H1 (cell line): Measurements from ENCODE around the gene NCKAP1. TPM values are rescaled to one million over a fixed set of nuclear protein-coding genes. Genes with fewer than 3 reads are reported as not detected.

ENCODE experiments used
- CHD7 ChIP-seq: fragments of 300-600 bp; sonication (generic); IDR thresholded peaks from 2 replicates; pipeline ENCODE4 v1.7.1; 2012; ENCODE audit warnings: low read length, moderate library complexity, mild to moderate bottlenecking, inconsistent platforms; ENCODE audit not compliant: insufficient replicate concordance
- CTCF ChIP-seq, 3 experiments: IDR thresholded peaks; 1 replicate in 2 of 3; 2 replicates in 1 of 3; pipeline versions ENCODE4 v1.5.1 to v1.6.1; 2011; ENCODE audit warnings: low read length in 3 of 3, mild to moderate bottlenecking in 3 of 3, inconsistent platforms in 2 of 3, low read depth in 1 of 3, moderate library complexity in 1 of 3; ENCODE audit not compliant: insufficient read depth in 1 of 3; ENCODE audit errors: control extremely low read depth in 1 of 3
- HDAC6 ChIP-seq: IDR thresholded peaks from one replicate; pipeline ENCODE4 v1.7.1; 2012; ENCODE audit warnings: low read depth, mild to moderate bottlenecking, inconsistent platforms, low read length, moderate library complexity
- RNF2 ChIP-seq: fragments of 200-900, 300-1000 bp; sonication (generic); IDR thresholded peaks from 2 replicates; pipeline ENCODE4 v1.7.1; 2016; ENCODE audit warnings: borderline replicate concordance, low read depth, mild to moderate bottlenecking, antibody characterized with exemption, low read length; ENCODE audit not compliant: poor library complexity, severe bottlenecking; ENCODE audit errors: missing control alignments
- RXRA ChIP-seq: IDR thresholded peaks from 2 replicates; pipeline ENCODE4 v1.6.1; 2011; ENCODE audit warnings: low read depth, mild to moderate bottlenecking, low read length, moderate library complexity; ENCODE audit not compliant: insufficient read depth
- SIRT6 ChIP-seq: IDR thresholded peaks from one replicate; pipeline ENCODE4 v1.7.1; 2012; ENCODE audit warnings: low read length, inconsistent platforms
- SRF ChIP-seq: IDR thresholded peaks from 2 replicates; pipeline ENCODE4 v1.6.1; 2011; ENCODE audit warnings: mild to moderate bottlenecking, low read depth, low read length, moderate library complexity
- polyA plus RNA-seq, 7 experiments: library from polyadenylated mRNA; depleted of rRNA in 3 of 7; stranded (reverse) in 5 of 7; unstranded in 2 of 7; fragments of >200 nt in 5 of 7; fragments of 200-250 nt in 2 of 7; gene quantifications; 1 replicate in 5 of 7; 2 replicates in 1 of 7; 4 replicates in 1 of 7; pipeline versions ENCODE4 v1.2.1 to v1.2.3, GENCODE V29; 2011 to 2013; ENCODE audit warnings: missing spikeins in 2 of 7, mixed read lengths in 2 of 7
- total RNA-seq: library from RNA; stranded (reverse); fragmentation: NEBNext Ultra II Directional; extraction: Animal tissue kit (Norgen Biotek cat#: 25700); gene quantifications from 2 replicates; pipeline ENCODE4 v1.2.1, GENCODE V29; 2021

NCKAP1 gene
- total and polyA plus RNA-seq, 2 of the 8 experiments (the other 6 are each of a cell fraction or from before 2014, with no cell fraction given), result 90.8 to 173 TPM

- TF ChIP-seq CHD7 (no peak), HDAC6 (no peak), SIRT6 (no peak), RNF2 (no peak), RXRA (no peak), SRF (no peak), CTCF (IDR thresholded peaks at IDR 0.05; ENCODE audit: control extremely low read depth in 1 of 3, insufficient read depth in 1 of 3, low read depth in 1 of 3, low read length in 3 of 3) (no peak)
Measured at GRCh38 chr2:183009249-183009899, 28.9 kb downstream of the NCKAP1 start (continued).
